Mucosa of descending colon (tissue), 3 donors: Measurements from ENCODE around the gene C7orf33. TPM values are rescaled to one million over a fixed set of nuclear protein-coding genes. Genes with fewer than 3 reads are reported as not detected.

Experiments used
- ATAC-seq: fragments of 200-7000 bp; cut with Tn5 transposase; one replicate; pipeline ENCODE4 v1.9.1; 2020; ENCODE audit warnings: mild to moderate bottlenecking, moderate library complexity
- DNase-seq, 3 donors: peaks; one replicate each; pipeline ENCODE4 v3.0.0-alpha.2; 2020
- H3K36me3 ChIP-seq: fragments of 200-600 bp; one replicate; pipeline ENCODE4 v1.8.0; 2021; ENCODE audit warnings: low read depth, mild to moderate bottlenecking
- H3K4me1 ChIP-seq: fragments of 200-600 bp; one replicate; pipeline ENCODE4 v1.8.0; 2021; ENCODE audit warnings: low read depth, mild to moderate bottlenecking
- H3K4me3 ChIP-seq: fragments of 200-600 bp; one replicate; pipeline ENCODE4 v1.8.0; 2021; ENCODE audit warnings: mild to moderate bottlenecking
- H3K9me3 ChIP-seq: fragments of 200-600 bp; one replicate; pipeline ENCODE4 v1.8.0; 2021; ENCODE audit warnings: mild to moderate bottlenecking
- CTCF ChIP-seq: fragments of 200-600 bp; IDR thresholded peaks from one replicate; pipeline ENCODE4 v1.8.0; 2022; ENCODE audit warnings: antibody characterized with exemption, mild to moderate bottlenecking
- intact Hi-C, 2 donors: fragments of 100-400 bp; cut with DNase I in 1 of 2; cut with micrococcal nuclease in 1 of 2; formaldehyde crosslinking; loops; one replicate each; pipeline versions ENCODE4 v1.11.0 to v1.11.1; 2022; cut with DNase I, micrococcal nuclease
- long read RNA-seq, 2 donors: library from polyadenylated mRNA; unstranded; transcript quantifications; one replicate each; pipeline ENCODE4 v2.0.0, GENCODE V29; 2019 to 2021
- total RNA-seq, 3 donors: library from RNA; stranded (reverse); fragmentation: NEBNext Ultra II Directional in 2 of 3; extraction: Animal tissue kit (Norgen Biotek cat#: 25700) in 2 of 3; gene quantifications; one replicate each; pipeline versions ENCODE4 v1.2.1 to v1.2.4, GENCODE V29; 2021 to 2023
- donor health status: DM: no; HTN: no; CAD: no; lungs with moderate emphysema.
- donor health status: DM: no; HTN: no; CAD: no.
- donor health status: DM: no; HTN: yes; CAD: no.

C7orf33 gene
- not detected for total RNA-seq
- long read RNA-seq, donor 1 = 0 reads
- long read RNA-seq, donor 2 = 0 reads

GRCh38 chr7:148590471-148590870, at the start of gene C7orf33:
Gene C7orf33 (plus strand): TSS chr7:148590766. CDS start chr7:148590926, 160 bp downstream.
- ATAC-seq (no peak), DNase-seq (no peak)
- intact Hi-C loops = no loop called here
- no peak within 1 kb of the TSS for H3K4me3 ChIP-seq
- no peaks in the 10 kb centered on the region for H3K9me3 ChIP-seq
- no peak for TF ChIP-seq CTCF
- H3K4me1 ChIP-seq = no peaks in the 10 kb centered on the region
- H3K36me3 ChIP-seq = no peaks in the 10 kb centered on the region

GRCh38 chr7:148541891-148542504, 48.6 kb upstream of the C7orf33 start:
- Histone ChIP-seq H3K36me3 (no peaks in the 10 kb centered on the region), H3K4me3 (no peak overlapping the region), H3K4me1 (no peaks in the 10 kb centered on the region), H3K9me3 (no peaks in the 10 kb centered on the region)
- ATAC-seq (no peak), DNase-seq (no peak)
- TF ChIP-seq CTCF = no peak
- intact Hi-C loops = no loop called here

GRCh38 chr7:148543302-148543701, 47.3 kb upstream of the C7orf33 start:
- H3K4me1 ChIP-seq = no peaks in the 10 kb centered on the region
- no peaks in the 10 kb centered on the region for H3K36me3 ChIP-seq
- no peaks in the 10 kb centered on the region for H3K9me3 ChIP-seq
- TF ChIP-seq CTCF = no peak
- DNase-seq (no peak), ATAC-seq (no peak)
- H3K4me3 ChIP-seq = no peak overlapping the region
- intact Hi-C loops = no loop called here

- DNase-seq (no peak), ATAC-seq (no peak)
- no peaks in the 10 kb centered on the region for H3K36me3 ChIP-seq
- no peaks in the 10 kb centered on the region for H3K4me1 ChIP-seq
- no peak for TF ChIP-seq CTCF
- H3K4me3 ChIP-seq = no peak overlapping the region
- intact Hi-C loops = no loop called here
- no peaks in the 10 kb centered on the region for H3K9me3 ChIP-seq
Measured at GRCh38 chr7:148545172-148545571, 45.4 kb upstream of the C7orf33 start.

- ATAC-seq = no peak
Measured at GRCh38 chr7:148545932-148546331, 44.6 kb upstream of the C7orf33 start.

More at GRCh38 chr7:148545932-148546331, 44.6 kb upstream of the C7orf33 start:
- Histone ChIP-seq H3K4me3 (no peak overlapping the region), H3K36me3 (no peaks in the 10 kb centered on the region), H3K9me3 (no peaks in the 10 kb centered on the region), H3K4me1 (no peaks in the 10 kb centered on the region)
- intact Hi-C loops = no loop called here
- DNase-seq = no peak
- TF ChIP-seq CTCF = no peak
